HL-60 (cell line): ENCODE measurements around the gene SLFNL1.
A peak's percentile ranks its signal among the peaks of the same experiment; 100 is the strongest.

Source experiments
- CTCF ChIP-seq: IDR thresholded peaks from one replicate; pipeline ENCODE4 v1.5.1; 2011; ENCODE audit warnings: low read length, control low read depth, inconsistent platforms; ENCODE audit not compliant: insufficient read depth
- GABPA ChIP-seq: IDR thresholded peaks from 2 replicates; pipeline ENCODE4 v1.6.1; 2012; ENCODE audit warnings: low read depth
- POLR2AphosphoS5 ChIP-seq: IDR thresholded peaks from 2 replicates; pipeline ENCODE4 v1.6.1; 2012; ENCODE audit warnings: low read depth
- REST ChIP-seq: IDR thresholded peaks from 2 replicates; pipeline ENCODE4 v1.6.1; 2012; ENCODE audit warnings: low read depth; ENCODE audit not compliant: insufficient replicate concordance

GRCh38 chr1:40979241-40980067 is 42.1 kb downstream of the SLFNL1 start, which contains the start of gene CTPS1:
- TF ChIP-seq POLR2AphosphoS5 (0 out of 2 replicates have a peak, but pooled peaks have one; percentile 41), CTCF (peak; percentile 3), GABPA (no peak), REST (peak; percentile 43)
